ENCODE data around the gene RELCH.
A peak's percentile ranks its signal among the peaks of the same experiment; 100 is the strongest.

The RELCH gene

DNA sequence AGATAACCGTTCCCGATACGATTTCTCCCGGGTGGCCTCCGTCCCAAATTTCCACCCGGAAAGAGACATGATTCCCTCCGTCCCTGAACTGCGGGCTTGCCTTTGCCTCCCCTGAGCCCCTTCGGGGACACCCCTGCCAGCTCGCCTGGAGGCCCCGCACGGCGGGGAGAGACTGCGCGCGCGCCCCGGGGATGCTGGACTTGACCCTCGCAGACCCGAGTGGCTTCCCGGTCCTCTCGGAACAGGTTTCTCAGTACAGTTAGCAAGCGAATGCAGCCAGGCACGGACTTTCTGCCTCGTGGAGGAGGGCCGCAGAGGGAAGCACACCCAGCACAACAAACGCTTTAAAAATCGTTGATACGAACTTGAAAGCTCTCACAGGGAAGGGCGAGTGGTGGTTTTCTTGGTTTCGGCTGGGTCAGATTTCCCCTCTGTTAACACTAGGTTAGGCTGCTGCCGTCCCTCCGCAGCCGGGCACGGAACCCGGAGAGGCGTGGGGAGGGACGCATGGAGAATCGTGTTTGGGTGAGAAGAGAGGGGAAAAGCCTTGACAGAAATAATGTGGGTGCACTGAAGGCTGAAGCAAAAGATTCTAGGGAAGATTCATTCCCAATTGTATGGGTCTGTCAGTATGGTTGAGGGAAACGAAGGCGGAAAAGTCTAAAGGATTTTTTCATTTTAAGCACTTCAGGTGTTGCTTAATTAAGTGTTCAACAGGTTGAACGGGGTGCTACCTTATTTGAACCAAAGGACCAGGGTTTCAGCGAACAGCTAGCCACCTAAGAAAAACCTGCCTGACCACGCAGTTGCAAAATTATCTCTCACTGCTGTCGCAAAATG, 139.0 kb downstream of the RELCH start:
- no peak for DNase-seq

GRCh38 chr18:62326646-62327348, 139.7 kb downstream of the RELCH start:
- DNase-seq = no peak

- no peak for DNase-seq
Measured at GRCh38 chr18:62327977-62328376, 140.9 kb downstream of the RELCH start.

DNA sequence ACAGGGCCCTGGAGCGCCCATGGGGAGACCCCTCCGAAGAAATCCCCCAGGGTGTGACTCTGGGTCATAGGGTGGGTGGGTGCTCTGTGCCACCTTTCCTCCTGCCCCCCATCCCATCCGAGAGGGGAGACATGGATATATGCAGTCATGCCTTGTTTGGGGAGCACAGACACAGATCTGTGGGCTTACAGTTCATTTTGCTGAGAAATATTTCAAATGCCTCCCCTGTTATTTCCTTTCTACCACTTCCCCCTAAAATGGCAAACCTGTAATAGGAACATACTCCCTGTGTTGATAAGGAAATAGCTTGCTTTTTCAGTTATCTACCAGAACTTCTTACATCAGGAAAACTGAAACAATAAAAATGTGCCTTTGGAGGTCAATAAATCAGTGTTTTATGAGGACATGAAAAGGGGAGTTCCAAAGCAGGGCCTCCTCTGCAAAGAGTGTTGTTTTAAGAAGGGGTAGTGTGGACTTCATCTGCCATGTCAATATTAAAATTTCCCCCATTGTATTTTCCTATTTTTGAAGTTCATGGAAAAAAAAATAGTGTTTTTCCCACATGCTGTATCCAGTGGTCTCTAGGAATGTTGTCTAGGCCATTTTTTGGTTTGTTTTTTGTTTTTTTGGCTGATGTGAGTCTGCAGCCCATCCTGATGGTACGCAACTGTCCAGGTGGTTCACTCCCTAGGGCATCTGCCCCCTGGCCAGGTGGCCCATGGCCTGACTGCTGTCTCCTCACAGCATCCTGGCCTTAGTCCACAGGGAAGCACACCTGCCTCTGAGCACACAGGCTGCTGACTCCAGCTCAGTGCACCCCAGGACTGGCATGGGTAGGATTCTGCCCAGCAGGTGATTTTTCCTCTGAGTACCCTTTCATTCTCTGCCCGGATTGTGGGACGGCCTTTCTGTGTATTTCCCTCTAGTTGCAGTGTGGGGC, 141.8 kb downstream of the RELCH start:
- no peak for DNase-seq

GRCh38 chr18:62329691-62330454, 142.8 kb downstream of the RELCH start:
- no peak for DNase-seq

- DNase-seq = no peak
Measured at GRCh38 chr18:62330650-62331049, 143.6 kb downstream of the RELCH start.

GRCh38 chr18:62331581-62332356, 144.7 kb downstream of the RELCH start:
- DNase-seq = no peak

- DNase-seq = no peak
Measured at GRCh38 chr18:62332431-62332830, 145.4 kb downstream of the RELCH start.

- DNase-seq = no peak
Measured at GRCh38 chr18:62332964-62333695, 146.1 kb downstream of the RELCH start.

- DNase-seq = peak; percentile 67
Measured at GRCh38 chr18:62334120-62334519, 147.1 kb downstream of the RELCH start.

DNA sequence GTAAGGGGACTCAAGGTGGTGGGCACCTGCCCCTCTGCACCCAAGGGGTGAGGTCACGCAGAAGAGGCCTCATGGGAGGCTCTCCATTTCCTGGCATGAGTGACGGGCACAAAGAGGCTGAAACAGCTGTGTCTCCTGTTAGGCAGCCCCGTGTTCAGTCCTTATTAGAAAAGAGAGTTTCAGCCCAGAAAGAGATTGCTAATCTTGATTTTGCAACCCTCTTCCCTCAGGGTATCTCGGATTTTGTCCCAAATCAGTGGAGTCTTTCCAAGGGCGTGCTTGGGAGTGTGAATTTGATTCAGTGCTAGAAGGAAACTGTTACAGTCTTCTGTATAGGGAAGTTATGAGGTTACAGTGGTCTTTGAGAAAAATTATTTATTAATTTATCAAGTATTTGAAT, 148.4 kb downstream of the RELCH start:
- DNase-seq = no peak

DNA sequence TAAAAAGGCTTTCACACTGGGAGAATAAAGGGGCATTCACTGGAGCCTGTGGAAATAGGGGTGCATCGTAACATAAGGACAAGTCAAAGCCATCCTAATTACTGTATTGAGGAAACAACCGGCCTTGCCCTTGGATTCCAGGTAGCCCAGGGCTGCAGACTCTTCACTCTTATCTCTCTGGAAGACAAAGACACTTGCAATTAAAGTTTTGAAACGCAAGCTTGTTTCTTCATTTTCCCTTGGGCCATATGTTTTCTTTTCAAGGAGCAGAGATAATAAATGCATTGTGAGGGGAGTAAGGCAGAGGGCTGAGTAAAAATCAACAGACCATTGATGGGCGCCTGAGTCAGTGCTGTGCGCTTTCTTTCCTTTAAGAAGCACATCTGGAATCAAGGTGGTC, 149.6 kb downstream of the RELCH start:
- DNase-seq = no peak

- DNase-seq = no peak
Measured at GRCh38 chr18:62337336-62337735, 150.3 kb downstream of the RELCH start.

DNA sequence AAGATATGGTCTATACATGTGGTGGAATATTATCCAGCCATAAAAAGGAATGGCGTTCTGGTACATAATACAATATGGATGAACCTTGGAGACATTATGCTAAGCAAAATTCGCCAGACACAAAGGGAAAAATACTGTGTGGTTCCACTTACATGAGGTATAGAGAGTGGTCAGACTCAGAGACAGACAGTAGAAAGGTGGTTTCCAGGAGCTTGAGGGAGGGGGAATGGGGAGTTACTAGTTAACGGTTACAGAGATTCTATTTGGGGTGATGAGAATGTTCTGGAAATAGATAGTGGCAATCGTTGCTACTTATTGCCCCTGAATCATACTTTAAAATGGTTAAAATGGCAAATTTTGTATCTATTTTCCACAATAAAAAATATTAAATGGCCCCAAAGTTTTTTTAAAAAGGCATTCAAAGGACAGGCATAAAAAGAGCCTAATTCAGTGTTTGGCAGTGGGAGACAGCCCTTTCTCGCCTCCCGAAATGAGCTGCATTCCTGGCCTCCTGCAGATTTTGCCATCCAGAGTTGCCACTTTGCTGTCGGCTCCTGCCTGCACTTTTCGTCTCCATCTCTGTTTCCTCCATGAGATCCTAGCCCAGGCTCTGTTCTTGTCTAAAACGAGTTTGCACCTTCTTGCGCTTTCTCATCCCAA, 151.5 kb downstream of the RELCH start:
- no peak for DNase-seq

- DNase-seq = peak; percentile 75
Measured at GRCh38 chr18:62339106-62339988, 152.3 kb downstream of the RELCH start.

DNA sequence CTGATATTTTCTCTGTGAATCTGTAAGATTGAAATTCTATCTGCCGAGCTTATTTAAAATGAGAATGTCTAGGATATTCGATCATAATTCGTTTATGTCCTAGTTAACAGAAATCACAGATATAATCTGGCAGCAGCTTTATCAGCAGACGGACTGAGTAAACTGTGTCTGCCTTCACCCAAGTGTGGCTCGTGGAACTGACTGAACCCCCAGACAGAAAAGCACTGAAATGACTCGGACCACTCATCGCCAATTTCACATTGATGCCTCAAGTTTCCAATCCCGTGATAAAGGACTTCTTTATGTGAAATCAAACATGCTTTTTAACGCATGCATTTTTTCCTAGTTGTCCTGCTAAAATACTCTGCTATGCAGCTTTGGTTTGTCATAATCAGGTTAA, 153.9 kb downstream of the RELCH start:
- no peak for DNase-seq

DNA sequence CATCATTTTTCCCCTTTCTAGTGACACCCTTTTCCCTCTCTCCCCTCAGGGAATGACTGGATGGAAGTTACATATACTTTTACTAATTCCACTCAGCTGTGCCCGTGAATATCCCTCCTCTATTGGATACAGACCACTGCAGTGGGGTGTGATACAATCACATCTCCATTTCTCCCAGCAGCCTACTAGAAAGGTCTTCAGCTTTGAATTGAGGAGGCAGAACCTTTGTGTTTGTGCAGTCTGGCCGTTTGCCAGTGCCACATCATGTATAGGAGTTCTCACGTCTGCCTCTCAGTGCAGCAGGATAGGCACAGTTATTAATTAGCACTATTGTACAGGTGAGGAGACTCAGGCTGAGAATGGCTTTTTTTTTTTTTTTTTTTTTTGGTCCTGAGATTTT, 154.4 kb downstream of the RELCH start:
- no peak for DNase-seq

GRCh38 chr18:62342884-62343283, 155.8 kb downstream of the RELCH start:
- no peak for DNase-seq

- DNase-seq = no peak
Measured at GRCh38 chr18:62343316-62343715, 156.3 kb downstream of the RELCH start.

Data from NCI-H226 (cell line).